ENCODE measurements around the gene STUB1.

DNA sequence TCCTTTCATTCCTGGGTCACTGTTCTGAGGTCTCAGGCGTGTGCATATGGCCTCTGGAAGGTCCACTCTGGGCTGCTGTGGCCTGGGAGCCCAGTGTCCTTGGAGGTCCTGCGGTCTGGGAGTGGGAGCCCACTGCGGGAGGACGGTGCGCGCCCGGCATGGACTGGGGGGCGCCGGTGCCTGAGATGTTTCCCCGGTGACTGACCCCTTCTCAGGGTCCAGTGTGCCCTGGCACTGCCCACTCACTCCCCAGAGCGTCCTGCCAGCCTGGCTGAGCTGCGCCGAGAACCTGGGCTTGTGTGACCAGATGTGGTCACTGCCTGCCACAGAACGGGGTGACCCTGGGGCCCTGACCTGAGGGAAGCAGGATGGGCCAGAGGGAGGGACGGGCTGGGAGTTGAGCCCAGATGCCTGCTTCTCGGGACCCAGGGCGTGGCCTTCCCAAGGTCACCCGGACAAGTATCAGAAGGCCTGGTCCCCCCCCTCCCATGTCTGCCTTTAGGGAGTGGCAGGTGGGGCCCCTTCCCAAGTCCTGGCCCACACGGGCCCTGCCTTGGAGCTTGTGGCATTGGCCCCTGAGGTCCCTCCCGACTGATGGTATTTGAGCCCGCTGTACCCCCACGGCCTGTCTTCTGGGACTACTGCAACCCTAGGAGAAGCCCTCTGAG is 5.9 kb upstream of the STUB1 start:
- TF ChIP-seq, protein P1, sequence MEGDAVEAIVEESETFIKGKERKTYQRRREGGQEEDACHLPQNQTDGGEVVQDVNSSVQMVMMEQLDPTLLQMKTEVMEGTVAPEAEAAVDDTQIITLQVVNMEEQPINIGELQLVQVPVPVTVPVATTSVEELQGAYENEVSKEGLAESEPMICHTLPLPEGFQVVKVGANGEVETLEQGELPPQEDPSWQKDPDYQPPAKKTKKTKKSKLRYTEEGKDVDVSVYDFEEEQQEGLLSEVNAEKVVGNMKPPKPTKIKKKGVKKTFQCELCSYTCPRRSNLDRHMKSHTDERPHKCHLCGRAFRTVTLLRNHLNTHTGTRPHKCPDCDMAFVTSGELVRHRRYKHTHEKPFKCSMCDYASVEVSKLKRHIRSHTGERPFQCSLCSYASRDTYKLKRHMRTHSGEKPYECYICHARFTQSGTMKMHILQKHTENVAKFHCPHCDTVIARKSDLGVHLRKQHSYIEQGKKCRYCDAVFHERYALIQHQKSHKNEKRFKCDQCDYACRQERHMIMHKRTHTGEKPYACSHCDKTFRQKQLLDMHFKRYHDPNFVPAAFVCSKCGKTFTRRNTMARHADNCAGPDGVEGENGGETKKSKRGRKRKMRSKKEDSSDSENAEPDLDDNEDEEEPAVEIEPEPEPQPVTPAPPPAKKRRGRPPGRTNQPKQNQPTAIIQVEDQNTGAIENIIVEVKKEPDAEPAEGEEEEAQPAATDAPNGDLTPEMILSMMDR (IDR thresholded peaks at IDR 0.05 in 2 of 3, conservative IDR thresholded peaks at IDR 0.05 in 1 of 3; ENCODE audit: control insufficient read depth in 2 of 3, extremely low read depth in 1 of 3, insufficient read depth in 1 of 3, low read depth in 3 of 3, low read length in 3 of 3): no peak
- TF ChIP-seq YY1 (IDR thresholded peaks at IDR 0.05; ENCODE audit: low read depth, low read length) (no peak), RAD51 (IDR thresholded peaks at IDR 0.05) (no peak), KDM1A (IDR thresholded peaks at IDR 0.05; ENCODE audit: borderline replicate concordance) (no peak), HDAC2 (IDR thresholded peaks at IDR 0.05) (no peak), PAX5 (IDR thresholded peaks at IDR 0.05; ENCODE audit: borderline replicate concordance, low read depth, low read length) (no peak), RAD21 (IDR thresholded peaks at IDR 0.05; ENCODE audit: insufficient read depth, low read depth, low read length) (no peak), FOXM1 (IDR thresholded peaks at IDR 0.05; ENCODE audit: low read depth, low read length) (no peak)
- TF ChIP-seq, protein P2, sequence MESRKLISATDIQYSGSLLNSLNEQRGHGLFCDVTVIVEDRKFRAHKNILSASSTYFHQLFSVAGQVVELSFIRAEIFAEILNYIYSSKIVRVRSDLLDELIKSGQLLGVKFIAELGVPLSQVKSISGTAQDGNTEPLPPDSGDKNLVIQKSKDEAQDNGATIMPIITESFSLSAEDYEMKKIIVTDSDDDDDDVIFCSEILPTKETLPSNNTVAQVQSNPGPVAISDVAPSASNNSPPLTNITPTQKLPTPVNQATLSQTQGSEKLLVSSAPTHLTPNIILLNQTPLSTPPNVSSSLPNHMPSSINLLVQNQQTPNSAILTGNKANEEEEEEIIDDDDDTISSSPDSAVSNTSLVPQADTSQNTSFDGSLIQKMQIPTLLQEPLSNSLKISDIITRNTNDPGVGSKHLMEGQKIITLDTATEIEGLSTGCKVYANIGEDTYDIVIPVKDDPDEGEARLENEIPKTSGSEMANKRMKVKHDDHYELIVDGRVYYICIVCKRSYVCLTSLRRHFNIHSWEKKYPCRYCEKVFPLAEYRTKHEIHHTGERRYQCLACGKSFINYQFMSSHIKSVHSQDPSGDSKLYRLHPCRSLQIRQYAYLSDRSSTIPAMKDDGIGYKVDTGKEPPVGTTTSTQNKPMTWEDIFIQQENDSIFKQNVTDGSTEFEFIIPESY (IDR thresholded peaks at IDR 0.05): no peak
